Upper lobe of left lung (tissue), 4 donors: Measurements from ENCODE around the gene CDX1.

Experiments used
- EP300 ChIP-seq, 4 donors: sonication (generic); formaldehyde crosslinking; IDR thresholded peaks; one replicate each; pipeline ENCODE4 v1.5.1; 2017; ENCODE audit warnings: antibody characterized with exemption in 4 of 4, control low read depth in 2 of 4
- POLR2AphosphoS5 ChIP-seq, 2 donors: sonication (generic); formaldehyde crosslinking; IDR thresholded peaks; one replicate each; pipeline ENCODE4 v1.5.1; 2017; ENCODE audit warnings: antibody characterized with exemption in 2 of 2

DNA sequence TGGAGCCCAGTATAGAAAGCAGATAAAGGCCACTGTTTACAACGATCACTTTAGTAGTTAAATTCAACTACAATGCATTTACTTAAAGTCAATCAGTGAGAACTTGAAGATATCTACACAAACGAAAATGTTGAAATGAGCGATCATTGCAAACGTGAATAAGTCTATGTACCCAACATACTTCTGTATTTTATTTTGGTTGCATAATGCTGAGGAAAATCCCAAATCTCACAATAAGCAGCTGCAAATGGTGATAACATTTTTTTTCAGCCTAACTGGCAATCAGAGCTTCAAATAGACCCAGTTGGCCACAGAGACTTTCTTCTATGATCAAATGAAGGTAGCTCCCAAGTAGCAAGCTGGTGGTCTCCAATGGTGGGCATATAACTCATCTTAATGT, 43.0 kb upstream of the CDX1 start:
- TF ChIP-seq POLR2AphosphoS5 (IDR thresholded peaks at IDR 0.05): no peak
- no peak for TF ChIP-seq EP300 (IDR thresholded peaks at IDR 0.05)
